HG02840 (cell line): ENCODE results near the gene ARHGAP33.
"Not testable (repeated sequence)": the region's sequence is repeated elsewhere in the genome, so short reads cannot be mapped to it uniquely, and the experiment has no call there.

Experiments
- ATAC-seq: cut with Tn5 transposase; IDR thresholded peaks from one replicate; pipeline ENCODE4 v1.9.1; 2021; ENCODE audit warnings: mild to moderate bottlenecking, moderate library complexity, moderate number of reproducible peaks; ENCODE audit not compliant: unreplicated experiment, low FRiP score

The ARHGAP33 gene

DNA sequence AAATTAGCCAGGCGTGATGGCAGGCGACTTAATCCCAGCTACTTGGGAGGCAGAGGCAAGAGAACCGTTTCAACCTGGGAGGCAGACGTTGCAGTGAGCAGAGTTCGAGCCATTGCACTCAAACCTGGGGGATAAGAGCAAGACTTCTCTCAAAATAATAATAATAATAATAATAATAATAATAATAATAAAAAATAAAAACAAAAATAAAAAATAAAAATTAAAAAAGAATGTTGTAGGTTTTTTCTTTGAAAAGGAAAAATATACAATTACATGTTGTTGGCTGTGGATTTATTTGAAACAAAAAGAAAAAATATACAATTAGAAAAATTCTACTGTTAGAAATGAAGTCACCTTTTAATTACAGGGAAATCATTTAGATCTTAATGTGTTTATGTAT lies 48.8 kb downstream of the ARHGAP33 start:
- no peak for ATAC-seq

DNA sequence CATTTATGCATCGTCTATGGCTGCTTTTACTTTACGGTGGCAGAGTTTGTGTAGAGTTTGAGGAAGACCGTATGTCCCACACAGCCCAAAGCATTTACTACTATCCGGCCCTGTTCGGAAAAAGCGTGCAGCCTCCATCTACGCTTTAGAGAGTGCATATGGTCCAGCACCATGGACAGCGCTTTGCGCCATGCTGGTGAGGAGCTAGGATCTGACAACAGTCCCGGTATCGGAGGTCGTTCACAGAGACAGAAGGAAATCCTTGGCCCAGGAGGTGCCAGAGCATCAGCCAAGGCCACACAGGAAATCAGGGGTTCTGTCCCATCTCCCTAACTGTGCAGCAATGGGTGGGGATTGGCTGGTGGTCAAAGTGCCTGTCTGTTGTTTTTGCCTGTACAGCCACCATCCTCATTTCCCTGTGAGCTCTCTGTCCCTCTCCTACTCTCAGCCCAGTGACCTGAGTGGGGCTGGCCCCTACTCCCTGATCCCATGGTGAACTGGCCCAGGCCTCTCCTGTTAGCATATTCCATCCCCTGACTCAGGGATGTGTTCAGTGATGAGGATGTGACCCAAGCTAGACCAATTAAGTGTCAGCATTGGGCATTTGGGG lies 53.4 kb downstream of the ARHGAP33 start:
- no peak for ATAC-seq

DNA sequence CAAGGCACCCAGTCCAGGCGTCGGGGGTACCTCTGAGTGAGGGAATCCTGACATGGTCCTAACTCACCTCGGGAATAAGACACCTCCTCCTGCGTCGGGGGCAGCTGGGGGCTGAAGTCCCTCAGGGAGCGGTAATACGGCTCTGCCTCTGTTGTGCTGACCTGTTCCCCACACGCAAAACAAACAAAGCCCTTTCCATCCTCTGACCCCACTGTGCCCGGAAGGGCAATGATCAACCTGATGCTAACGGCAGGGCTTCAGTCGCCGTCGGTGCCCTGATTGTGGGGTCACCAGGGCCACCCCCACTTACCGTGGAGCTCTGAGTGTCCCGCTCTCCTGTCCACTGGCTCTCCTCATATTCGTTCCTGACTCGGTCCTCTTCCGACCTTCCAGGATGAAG lies 55.6 kb downstream of the ARHGAP33 start:
- ATAC-seq: no peak

DNA sequence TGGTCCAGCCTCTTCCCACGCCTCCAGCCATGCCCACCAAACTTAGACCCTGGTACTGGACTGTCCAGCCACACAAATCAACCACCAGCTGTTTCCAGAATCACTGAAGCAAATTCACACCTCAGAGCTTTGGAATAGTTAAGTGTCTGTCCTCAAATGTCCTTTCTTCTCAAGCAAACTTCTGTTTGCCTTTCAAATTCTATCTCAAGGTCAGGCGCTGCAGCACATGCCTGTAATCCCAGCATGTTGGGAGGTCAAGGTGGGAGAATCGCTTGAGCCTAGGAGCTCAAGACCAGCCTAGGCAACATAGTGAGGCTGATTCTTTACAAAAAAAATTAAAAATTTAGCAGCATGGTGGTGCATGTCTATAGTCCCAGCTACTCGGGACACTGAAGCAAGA lies 56.7 kb downstream of the ARHGAP33 start:
- ATAC-seq: no peak

DNA sequence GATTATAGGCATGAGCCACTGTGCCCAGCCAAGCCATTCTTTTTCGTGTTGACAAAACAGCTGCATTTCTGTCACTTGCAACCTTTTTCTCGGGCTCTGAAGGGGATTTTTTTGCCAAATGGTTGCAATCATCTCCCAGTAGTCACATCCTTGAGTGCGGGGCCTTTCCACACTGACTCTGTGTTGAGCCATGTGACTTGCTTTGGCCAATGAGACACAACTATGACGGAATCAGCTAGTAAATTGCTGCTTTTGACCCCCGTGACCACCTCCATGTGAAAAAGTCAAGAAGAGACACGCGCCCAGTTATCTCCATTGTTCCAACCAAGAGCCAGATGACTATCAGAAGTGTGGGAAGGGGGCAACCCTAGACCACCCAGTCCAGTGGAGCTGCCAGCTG lies 58.6 kb downstream of the ARHGAP33 start:
- no peak for ATAC-seq

DNA sequence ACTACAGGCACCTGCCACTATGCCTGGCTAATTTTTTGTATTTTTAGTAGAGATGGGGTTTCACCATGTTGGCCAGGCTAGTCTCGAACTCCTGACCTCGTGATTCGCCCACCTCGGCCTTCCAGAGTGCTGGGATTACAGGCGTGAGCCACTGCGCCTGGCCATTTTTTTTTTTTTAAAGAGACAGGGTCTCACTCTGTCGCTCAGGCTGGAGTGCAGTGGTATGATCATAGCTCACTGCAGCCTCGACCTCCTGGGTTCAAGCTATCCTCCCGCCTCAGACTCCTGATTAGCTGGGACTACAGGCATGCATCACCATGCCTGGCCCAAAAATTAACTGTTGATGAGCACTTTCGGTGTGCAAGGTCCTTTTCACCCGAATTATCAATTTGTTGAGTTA lies 60.7 kb downstream of the ARHGAP33 start:
- not testable (repeated sequence) for ATAC-seq
